Natural killer cell (primary cell): Measurements from ENCODE around the gene POLG2. TPM values are rescaled to one million over a fixed set of nuclear protein-coding genes. Genes with fewer than 3 reads are reported as not detected.
A peak's percentile ranks its signal among the peaks of the same experiment; 100 is the strongest.

Source experiments
- ATAC-seq, 3 donors: fragments of 150-1000 bp in 2 of 3; fragments of 200-7000 bp in 1 of 3; cut with Tn5 transposase; 1 replicate in 1 of 3; 2 replicates in 2 of 3; pipeline ENCODE4 v1.10.0; 2021; ENCODE audit warnings: mild to moderate bottlenecking in 2 of 3, moderate library complexity in 2 of 3
- DNase-seq, 2 donors: peaks; one replicate each; pipeline versions ENCODE4 v3.0.0 to v3.0.0-alpha.2; 2013 to 2021; ENCODE audit warnings: mixed read lengths in 1 of 2
- H3K27ac ChIP-seq: one replicate; pipeline ENCODE4 v1.5.1; 2013; ENCODE audit warnings: mild to moderate bottlenecking, low read length
- H3K27me3 ChIP-seq: one replicate; pipeline ENCODE4 v1.6.1; 2013; ENCODE audit warnings: low read length; ENCODE audit not compliant: control insufficient read depth, insufficient read depth
- H3K36me3 ChIP-seq: one replicate; pipeline ENCODE4 v1.6.1; 2013; ENCODE audit warnings: low read length; ENCODE audit not compliant: control insufficient read depth, insufficient read depth
- H3K4me1 ChIP-seq: one replicate; pipeline ENCODE4 v1.6.1; 2013; ENCODE audit warnings: low read length; ENCODE audit not compliant: control insufficient read depth, insufficient read depth
- H3K4me3 ChIP-seq: one replicate; pipeline ENCODE4 v1.5.1; 2013; ENCODE audit warnings: low read length
- H3K9me3 ChIP-seq: one replicate; pipeline ENCODE4 v1.6.1; 2013; ENCODE audit warnings: low read length; ENCODE audit not compliant: control insufficient read depth, insufficient read depth
- H3K27ac Mint-ChIP-seq, 2 donors: one replicate each; pipeline ENCODE4 v1.8.0; 2022; ENCODE audit warnings: mild to moderate bottlenecking in 2 of 2, mixed read lengths in 2 of 2, moderate library complexity in 1 of 2
- H3K27me3 Mint-ChIP-seq, 2 donors: one replicate each; pipeline ENCODE4 v1.8.0; 2022; ENCODE audit warnings: low read depth in 2 of 2, mixed read lengths in 2 of 2
- H3K36me3 Mint-ChIP-seq: one replicate; pipeline ENCODE4 v1.8.0; 2022; ENCODE audit warnings: mixed read lengths
- H3K4me1 Mint-ChIP-seq, 2 donors: one replicate each; pipeline ENCODE4 v1.8.0; 2022; ENCODE audit warnings: mixed read lengths in 2 of 2
- H3K4me3 Mint-ChIP-seq: one replicate; pipeline ENCODE4 v1.8.0; 2022; ENCODE audit warnings: mild to moderate bottlenecking, moderate library complexity, mixed read lengths
- H3K9me3 Mint-ChIP-seq, 2 donors: one replicate each; pipeline ENCODE4 v1.8.0; 2022; ENCODE audit warnings: mixed read lengths in 2 of 2
- WGBS: methylation state at CpG from one replicate; pipeline ENCODE4 v1.1.7; 2013; ENCODE audit warnings: missing lambda C conversion rate; ENCODE audit not compliant: insufficient coverage; 5-methylcytosine and 5-hydroxymethylcytosine counted together
- intact Hi-C: fragments of 100-400 bp; cut with micrococcal nuclease; formaldehyde crosslinking; loops from one replicate; pipeline ENCODE4 v1.14.2; 2022
- total RNA-seq, 4 donors: library from RNA; stranded (reverse); fragments of 120-200 nt in 1 of 4; gene quantifications; one replicate each; pipeline versions ENCODE4 v1.2.3 to v1.2.4, GENCODE V29; 2013 to 2022
- TF ChIP-seq, protein P1 (sequence below): fragments of 200-600 bp; IDR thresholded peaks from one replicate; pipeline ENCODE4 v1.8.0; 2022; ENCODE audit warnings: antibody characterized with exemption

POLG2 gene
- total RNA-seq, 3 donors from 2014 or later (not counting 1 experiment from before 2014, with no cell fraction given): 34.7 to 65.3 (median 41.2) TPM

DNA sequence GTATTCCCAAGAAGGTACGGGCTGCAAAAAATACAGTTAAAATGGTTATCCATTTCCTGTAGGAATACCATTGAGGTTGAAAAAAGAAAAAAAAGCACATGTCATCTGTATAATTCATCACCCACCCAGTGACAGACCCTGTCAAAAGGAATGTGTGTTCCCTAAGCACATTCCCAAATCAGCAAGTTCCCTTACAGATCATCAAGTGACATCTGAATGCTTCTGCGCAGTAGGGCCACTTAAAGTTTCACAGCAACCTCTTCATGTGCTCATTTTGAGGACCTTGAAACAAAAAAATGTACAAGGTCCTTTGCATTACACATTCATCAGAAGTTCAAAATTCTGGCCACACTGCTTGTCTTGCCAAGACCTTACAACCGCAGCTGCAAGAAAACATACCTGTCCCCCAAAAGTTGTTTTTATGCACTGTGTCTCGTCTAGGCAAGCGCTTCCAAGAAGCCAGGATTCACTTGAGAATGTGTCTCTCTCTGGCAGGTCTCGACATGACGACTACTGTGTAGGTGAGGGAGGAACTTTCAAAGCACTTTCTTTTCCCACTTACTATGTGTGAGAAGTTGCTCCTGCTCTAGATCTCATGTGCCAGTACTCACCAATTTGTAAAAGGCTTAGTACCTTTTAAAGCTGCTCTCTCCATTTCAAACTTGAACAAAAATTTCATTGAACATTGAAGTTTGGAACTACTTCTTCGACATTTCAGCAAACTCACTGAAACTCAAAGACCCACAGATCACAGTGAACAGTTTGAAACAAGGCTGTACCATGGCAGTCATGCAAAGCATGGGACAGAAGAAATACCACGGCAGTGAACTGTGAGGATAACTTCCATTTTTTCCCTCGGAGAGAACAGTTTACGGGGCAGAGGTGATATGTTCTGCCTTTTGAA, 4.3 kb upstream of the POLG2 start:
- Histone ChIP-seq H3K36me3 (peaks cover 75% of the 10 kb centered on the region), H3K4me1 (peaks cover 15% of the 10 kb centered on the region), H3K9me3 (no peaks in the 10 kb centered on the region), H3K27me3 (no peaks in the 10 kb centered on the region), H3K27ac (no peak overlapping the region), H3K4me3 (no peak overlapping the region)
- H3K9me3 Mint-ChIP-seq: no peaks in the 10 kb centered on the region
- peak overlapping the region; percentile 47 for H3K4me3 Mint-ChIP-seq
- H3K36me3 Mint-ChIP-seq: peaks cover 78% of the 10 kb centered on the region
- 90% methylated on average over 8 of the region's 11 CpGs for WGBS
- peak overlapping the region; percentile 97 to 99 for H3K27ac Mint-ChIP-seq
- peak in 1 of 2 donors; percentile 53 for DNase-seq
- H3K27me3 Mint-ChIP-seq: no peaks in the 10 kb centered on the region
- H3K4me1 Mint-ChIP-seq: peaks cover 88% of the 10 kb centered on the region in 2 donors
- ATAC-seq: no peak
- intact Hi-C loops: no loop called here
- TF ChIP-seq, protein P1, sequence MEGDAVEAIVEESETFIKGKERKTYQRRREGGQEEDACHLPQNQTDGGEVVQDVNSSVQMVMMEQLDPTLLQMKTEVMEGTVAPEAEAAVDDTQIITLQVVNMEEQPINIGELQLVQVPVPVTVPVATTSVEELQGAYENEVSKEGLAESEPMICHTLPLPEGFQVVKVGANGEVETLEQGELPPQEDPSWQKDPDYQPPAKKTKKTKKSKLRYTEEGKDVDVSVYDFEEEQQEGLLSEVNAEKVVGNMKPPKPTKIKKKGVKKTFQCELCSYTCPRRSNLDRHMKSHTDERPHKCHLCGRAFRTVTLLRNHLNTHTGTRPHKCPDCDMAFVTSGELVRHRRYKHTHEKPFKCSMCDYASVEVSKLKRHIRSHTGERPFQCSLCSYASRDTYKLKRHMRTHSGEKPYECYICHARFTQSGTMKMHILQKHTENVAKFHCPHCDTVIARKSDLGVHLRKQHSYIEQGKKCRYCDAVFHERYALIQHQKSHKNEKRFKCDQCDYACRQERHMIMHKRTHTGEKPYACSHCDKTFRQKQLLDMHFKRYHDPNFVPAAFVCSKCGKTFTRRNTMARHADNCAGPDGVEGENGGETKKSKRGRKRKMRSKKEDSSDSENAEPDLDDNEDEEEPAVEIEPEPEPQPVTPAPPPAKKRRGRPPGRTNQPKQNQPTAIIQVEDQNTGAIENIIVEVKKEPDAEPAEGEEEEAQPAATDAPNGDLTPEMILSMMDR: no peak

DNA sequence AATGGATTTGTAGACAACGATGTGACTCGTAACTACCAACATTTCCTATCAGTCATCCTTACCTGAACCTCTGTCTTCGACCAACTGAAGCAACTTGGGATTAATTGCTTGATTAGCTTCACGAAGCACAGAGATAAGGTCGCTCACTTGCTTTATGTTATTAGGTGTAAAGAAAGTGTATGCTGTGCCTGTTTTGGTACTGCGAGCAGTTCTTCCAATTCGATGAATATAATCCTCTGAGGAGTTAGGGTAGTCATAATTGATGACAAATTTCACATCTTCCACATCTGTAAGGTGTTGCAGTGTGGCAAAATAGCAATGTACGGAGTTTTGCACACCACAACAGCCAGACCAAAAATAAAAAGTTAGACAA, 3.6 kb upstream of the POLG2 start:
- H3K27me3 ChIP-seq: no peaks in the 10 kb centered on the region
- WGBS: 93% methylated on average over 7 of the region's 8 CpGs
- H3K27ac ChIP-seq: no peak overlapping the region
- Mint-ChIP-seq H3K4me1 (peaks cover 84 to 92% of the 10 kb centered on the region in 2 donors), H3K27ac (peak overlapping the region; percentile 97 to 99), H3K4me3 (peak overlapping the region; percentile 47), H3K27me3 (no peaks in the 10 kb centered on the region), H3K9me3 (no peaks in the 10 kb centered on the region), H3K36me3 (peaks cover 72% of the 10 kb centered on the region)
- DNase-seq (peak in 1 of 2 donors; percentile 45), ATAC-seq (no peak)
- H3K4me1 ChIP-seq: peaks cover 22% of the 10 kb centered on the region
- H3K9me3 ChIP-seq: no peaks in the 10 kb centered on the region
- intact Hi-C loops: no loop called here
- no peak overlapping the region for H3K4me3 ChIP-seq
- H3K36me3 ChIP-seq: peaks cover 75% of the 10 kb centered on the region
- TF ChIP-seq, protein P1: no peak

- Mint-ChIP-seq H3K4me3 (peak overlapping the region; percentile 47), H3K9me3 (no peaks in the 10 kb centered on the region), H3K4me1 (peaks cover 79 to 90% of the 10 kb centered on the region in 2 donors), H3K27ac (peak overlapping the region; percentile 97 to 99), H3K27me3 (no peaks in the 10 kb centered on the region), H3K36me3 (peaks cover 67% of the 10 kb centered on the region)
- DNase-seq (peak in 1 of 2 donors; percentile 54), ATAC-seq (no peak)
- WGBS: 95% methylated on average over 6 of the region's 6 CpGs
- TF ChIP-seq, protein P1: no peak
- Histone ChIP-seq H3K4me1 (peaks cover 27% of the 10 kb centered on the region), H3K27me3 (no peaks in the 10 kb centered on the region), H3K4me3 (no peak overlapping the region), H3K27ac (no peak overlapping the region), H3K9me3 (no peaks in the 10 kb centered on the region), H3K36me3 (peaks cover 75% of the 10 kb centered on the region)
- intact Hi-C loops: no loop called here
These were observed 3.1 kb upstream of the POLG2 start for GRCh38 chr17:64499805-64500486.
